CD14-positive monocyte (primary cell): ENCODE data around the gene DENND6B. TPM values are rescaled to one million over a fixed set of nuclear protein-coding genes. Genes with fewer than 3 reads are reported as not detected.
"Not testable (repeated sequence)": the region's sequence is repeated elsewhere in the genome, so short reads cannot be mapped to it uniquely, and the experiment has no call there.

ENCODE experiments used
- DNase-seq, 3 donors: peaks; one replicate each; pipeline ENCODE4 v3.0.0-alpha.2; 2011 to 2022
- H2AFZ ChIP-seq: 2 replicates; pipeline ENCODE4 v1.6.0; 2012; ENCODE audit warnings: mild to moderate bottlenecking, low read depth, low read length, inconsistent platforms; ENCODE audit not compliant: insufficient read depth, poor library complexity, severe bottlenecking
- H3K27ac ChIP-seq, 2 donors: 1 replicate in 1 of 2; 2 replicates in 1 of 2; pipeline ENCODE4 v1.5.1; 2012 to 2013; ENCODE audit warnings: low read length in 2 of 2, control low read depth in 1 of 2, inconsistent platforms in 1 of 2, low read depth in 1 of 2, mild to moderate bottlenecking in 1 of 2
- H3K27me3 ChIP-seq, 2 donors: one replicate each; pipeline versions ENCODE4 v1.6.0 to v1.6.1; 2011 to 2013; ENCODE audit warnings: low read length in 2 of 2; ENCODE audit not compliant: control insufficient read depth in 2 of 2, insufficient read depth in 2 of 2
- H3K36me3 ChIP-seq, 2 donors: replicated peaks in 1 of 2; 1 replicate in 1 of 2; 2 replicates in 1 of 2; pipeline versions ENCODE4 v1.5.1 to v1.6.1; 2012 to 2013; ENCODE audit warnings: low read length in 2 of 2, control low read depth in 1 of 2, inconsistent platforms in 1 of 2, mild to moderate bottlenecking in 1 of 2; ENCODE audit not compliant: insufficient read depth in 2 of 2, control insufficient read depth in 1 of 2
- H3K4me1 ChIP-seq, 2 donors: 1 replicate in 1 of 2; 2 replicates in 1 of 2; pipeline versions ENCODE4 v1.5.1 to v1.6.1; 2012 to 2013; ENCODE audit warnings: low read length in 2 of 2, control low read depth in 1 of 2, inconsistent platforms in 1 of 2, mild to moderate bottlenecking in 1 of 2, moderate library complexity in 1 of 2; ENCODE audit not compliant: insufficient read depth in 2 of 2, control insufficient read depth in 1 of 2
- H3K4me2 ChIP-seq: replicated peaks from 2 replicates; pipeline ENCODE3; 2012; ENCODE audit warnings: low read length, moderate library complexity, mild to moderate bottlenecking; ENCODE audit not compliant: poor library complexity, severe bottlenecking; ENCODE audit errors: extremely low read depth
- H3K4me3 ChIP-seq, 3 experiments: fragments of 200-600 bp in 1 of 3; sonication (generic) in 1 of 3; replicated peaks in 1 of 3; 1 replicate in 2 of 3; 2 replicates in 1 of 3; pipeline ENCODE4 v1.5.1; 2011 to 2013; ENCODE audit warnings: low read length in 3 of 3, mild to moderate bottlenecking in 3 of 3, control low read depth in 2 of 3, low read depth in 2 of 3, inconsistent platforms in 1 of 3, moderate library complexity in 1 of 3
- H3K79me2 ChIP-seq: 2 replicates; pipeline ENCODE4 v1.6.0; 2012; ENCODE audit warnings: mild to moderate bottlenecking, control low read depth, inconsistent platforms, low read length, moderate library complexity; ENCODE audit not compliant: insufficient read depth
- H3K9ac ChIP-seq: 2 replicates; pipeline ENCODE4 v1.6.0; 2017; ENCODE audit warnings: low read length, mild to moderate bottlenecking; ENCODE audit not compliant: insufficient read depth, poor library complexity, severe bottlenecking
- H3K9me3 ChIP-seq, 2 donors: replicated peaks in 1 of 2; 1 replicate in 1 of 2; 2 replicates in 1 of 2; pipeline versions ENCODE4 v1.5.1 to v1.6.1; 2012 to 2013; ENCODE audit warnings: low read length in 2 of 2, control low read depth in 1 of 2; ENCODE audit not compliant: control insufficient read depth in 1 of 2, insufficient read depth in 1 of 2
- H4K20me1 ChIP-seq: 2 replicates; pipeline ENCODE4 v1.6.0; 2012; ENCODE audit warnings: mild to moderate bottlenecking, low read length, control low read depth, moderate library complexity; ENCODE audit not compliant: insufficient read depth
- H3K27ac Mint-ChIP-seq, 7 donors: one replicate each; pipeline ENCODE4 v1.8.0; 2020; ENCODE audit warnings: mild to moderate bottlenecking in 7 of 7, mixed read lengths in 7 of 7, moderate library complexity in 6 of 7, inconsistent platforms in 2 of 7
- H3K27me3 Mint-ChIP-seq, 3 donors: one replicate each; pipeline ENCODE4 v1.8.0; 2021 to 2022; ENCODE audit warnings: low read depth in 3 of 3, mild to moderate bottlenecking in 3 of 3, mixed read lengths in 3 of 3, moderate library complexity in 3 of 3, inconsistent platforms in 1 of 3
- H3K36me3 Mint-ChIP-seq, 2 donors: one replicate each; pipeline ENCODE4 v1.8.0; 2020; ENCODE audit warnings: mixed read lengths in 2 of 2, inconsistent platforms in 1 of 2, mild to moderate bottlenecking in 1 of 2
- H3K4me1 Mint-ChIP-seq: one replicate; pipeline ENCODE4 v1.8.0; 2020; ENCODE audit warnings: mild to moderate bottlenecking, mixed read lengths
- H3K4me3 Mint-ChIP-seq, 2 donors: one replicate each; pipeline ENCODE4 v1.8.0; 2020; ENCODE audit warnings: mild to moderate bottlenecking in 2 of 2, mixed read lengths in 2 of 2, moderate library complexity in 1 of 2
- H3K9me3 Mint-ChIP-seq, 7 donors: one replicate each; pipeline ENCODE4 v1.8.0; 2020 to 2022; ENCODE audit warnings: mixed read lengths in 7 of 7, mild to moderate bottlenecking in 6 of 7, moderate library complexity in 6 of 7, inconsistent platforms in 2 of 7
- CTCF ChIP-seq: fragments of 200-600 bp; IDR thresholded peaks from one replicate; pipeline ENCODE4 v1.8.0; 2022; ENCODE audit warnings: antibody characterized with exemption, mild to moderate bottlenecking
- WGBS: methylation state at CpG from one replicate; pipeline ENCODE4 v1.1.5; 2013; ENCODE audit warnings: missing lambda C conversion rate; ENCODE audit not compliant: insufficient coverage; 5-methylcytosine and 5-hydroxymethylcytosine counted together
- intact Hi-C, 2 donors: fragments of 100-400 bp; cut with micrococcal nuclease; formaldehyde crosslinking; loops; one replicate each; pipeline versions ENCODE4 v1.15.0 to v1.15.1; 2023
- polyA plus RNA-seq, 3 donors: library from polyadenylated mRNA; depleted of rRNA in 1 of 3; unstranded in 2 of 3; stranded (reverse) in 1 of 3; fragments of 300-500 nt in 2 of 3; fragments of >200 nt in 1 of 3; fragmentation: Illumina TruSeq in 2 of 3; gene quantifications; 1 replicate in 2 of 3; 2 replicates in 1 of 3; pipeline ENCODE4 v1.2.3, GENCODE V29; 2012 to 2021

Gene DENND6B
- polyA plus RNA-seq, 3 donors, result 1.7 to 10.6 (median 2.1) TPM

- intact Hi-C loops, result not testable (repeated sequence)
- H3K9me3 Mint-ChIP-seq, result peaks cover 0 to 14% (median 0%) of the 10 kb centered on the region in 7 donors
- WGBS, result no CpG with 5 or more reads among the region's 11 CpGs
Observed at GRCh38 chr22:50273352-50273751, 53.5 kb downstream of the DENND6B start.

GRCh38 chr22:50272044-50272802 lies 54.6 kb downstream of the DENND6B start:
- no peak for TF ChIP-seq CTCF
- peak overlapping the region; percentile 80 for H3K4me2 ChIP-seq

More at GRCh38 chr22:50273352-50273751, 53.5 kb downstream of the DENND6B start:
- TF ChIP-seq CTCF, result peak; percentile 18
- H3K36me3 Mint-ChIP-seq, result peaks cover 30 to 49% of the 10 kb centered on the region in 2 donors
- not testable (repeated sequence) for H3K9ac ChIP-seq, H3K4me3 Mint-ChIP-seq, DNase-seq, H3K4me3 ChIP-seq, H3K27ac ChIP-seq, H2AFZ ChIP-seq, H3K27ac Mint-ChIP-seq, H3K79me2 ChIP-seq, H3K4me2 ChIP-seq, H3K9me3 ChIP-seq
- Histone ChIP-seq H3K27me3 (peaks cover 20 to 36% of the 10 kb centered on the region in 2 donors), H3K4me1 (peaks cover 25 to 38% of the 10 kb centered on the region in 2 donors), H4K20me1 (peaks cover 87% of the 10 kb centered on the region), H3K36me3 (peaks cover 38 to 40% of the 10 kb centered on the region in 2 donors)
- peaks cover 23% of the 10 kb centered on the region for H3K4me1 Mint-ChIP-seq
- H3K27me3 Mint-ChIP-seq, result peaks cover 27 to 48% (median 38%) of the 10 kb centered on the region in 3 donors

More at GRCh38 chr22:50272044-50272802, 54.6 kb downstream of the DENND6B start:
- Histone ChIP-seq H3K4me3 (no peak overlapping the region), H4K20me1 (peaks cover 81% of the 10 kb centered on the region), H3K27ac (no peak overlapping the region), H3K9ac (no peak overlapping the region), H3K9me3 (peaks cover 3 to 10% of the 10 kb centered on the region in 2 donors), H3K4me1 (peaks cover 25 to 38% of the 10 kb centered on the region in 2 donors), H3K36me3 (peaks cover 27 to 29% of the 10 kb centered on the region in 2 donors), H3K27me3 (peaks cover 25 to 42% of the 10 kb centered on the region in 2 donors), H2AFZ (no peak overlapping the region), H3K79me2 (no peaks in the 10 kb centered on the region)
- Mint-ChIP-seq H3K36me3 (peaks cover 23 to 37% of the 10 kb centered on the region in 2 donors), H3K27me3 (peaks cover 33 to 59% (median 42%) of the 10 kb centered on the region in 3 donors), H3K4me1 (peaks cover 23% of the 10 kb centered on the region), H3K4me3 (peak overlapping the region in 1 of 2 donors; percentile 62), H3K9me3 (peaks cover 0 to 21% (median 2%) of the 10 kb centered on the region in 7 donors), H3K27ac (no peak overlapping the region)
- intact Hi-C loops, result no loop called here
- DNase-seq, result no peak
- WGBS, result 57% methylated on average over 21 of the region's 26 CpGs
